NCI-H1417 (cell line): ENCODE data around the gene HOXA3.
A peak's percentile ranks its signal among the peaks of the same experiment; 100 is the strongest.

Experiments used
- DNase-seq, 3 experiments: peaks; one replicate each; lab custom pipeline; 2025; lab: John Stamatoyannopoulos, UW

The HOXA3 gene

GRCh38 chr7:27143023-27143949 lies 9.1 kb downstream of the HOXA3 start, which contains the start of gene HOXA5:
HOXA5 (minus strand) TSS chr7:27143681; CDS start chr7:27143607, 74 bp downstream.
- peak; percentile 64 to 93 (median 76) for DNase-seq

GRCh38 chr7:27142580-27143022 lies 9.8 kb downstream of the HOXA3 start:
- DNase-seq = peak in 2 of 3 experiments; percentile 67 to 70

GRCh38 chr7:27141923-27142579 lies 10.3 kb downstream of the HOXA3 start:
- DNase-seq = peak in 2 of 3 experiments; percentile 37 to 45

- peak in 1 of 3 experiments; percentile 37 for DNase-seq
These were observed 11.1 kb downstream of the HOXA3 start for GRCh38 chr7:27141137-27141922.

- no peak for DNase-seq
These were observed 12.1 kb downstream of the HOXA3 start for GRCh38 chr7:27140126-27140857.

- DNase-seq = no peak
These were observed 12.9 kb downstream of the HOXA3 start for GRCh38 chr7:27139334-27140125.

- DNase-seq = no peak
These were observed 13.4 kb downstream of the HOXA3 start for GRCh38 chr7:27138985-27139333.

GRCh38 chr7:27138472-27138871 lies 13.9 kb downstream of the HOXA3 start:
- no peak for DNase-seq

GRCh38 chr7:27137640-27138315 lies 14.6 kb downstream of the HOXA3 start:
- DNase-seq = no peak

GRCh38 chr7:27134392-27134791 lies 18.0 kb downstream of the HOXA3 start:
- DNase-seq = no peak

- DNase-seq = peak in 1 of 3 experiments; percentile 34
These were observed 18.8 kb downstream of the HOXA3 start for GRCh38 chr7:27133409-27134231.

- peak in 1 of 3 experiments; percentile 24 for DNase-seq
These were observed 19.4 kb downstream of the HOXA3 start for GRCh38 chr7:27132978-27133377.

- peak in 1 of 3 experiments; percentile 36 for DNase-seq
These were observed 20.2 kb downstream of the HOXA3 start for GRCh38 chr7:27132214-27132613.

GRCh38 chr7:27131390-27131819 lies 21.0 kb downstream of the HOXA3 start:
- DNase-seq = no peak

GRCh38 chr7:27130540-27131389 lies 21.6 kb downstream of the HOXA3 start, which contains the start of gene HOXA4:
HOXA4 (minus strand) TSS chr7:27130757; CDS start chr7:27130733, 24 bp downstream.
- DNase-seq = peak; percentile 71 to 93 (median 90)

- peak; percentile 41 to 92 (median 83) for DNase-seq
These were observed 22.4 kb downstream of the HOXA3 start for GRCh38 chr7:27129729-27130539.
